HCT116 (cell line): ENCODE data around the gene SETDB1. TPM values are rescaled to one million over a fixed set of nuclear protein-coding genes. Genes with fewer than 3 reads are reported as not detected.

Experiments used
- ATAC-seq: fragments of 200-7000 bp; cut with Tn5 transposase; 2 replicates; pipeline ENCODE4 v1.9.1; 2020; ENCODE audit warnings: mild to moderate bottlenecking, moderate library complexity
- BruUV-seq: library from RNA; stranded (reverse); fragments of 400-500 nt; replicated peaks from 2 replicates; lab custom pipeline; 2021; lab: Mats Ljungman, UMichigan
- CTCF ChIA-PET: fragments of 300-600 bp; sonication (Branson Sonifier 250); formaldehyde crosslinking; loops from one replicate; lab custom pipeline; 2021; ENCODE audit warnings: antibody characterized with exemption; lab: Charles Lee
- POLR2A ChIA-PET: fragments of 300-600, 350-600 bp; sonication (Branson Sonifier 250); formaldehyde crosslinking; loops from one replicate; lab custom pipeline; 2021; ENCODE audit warnings: antibody characterized with exemption; lab: Charles Lee
- RAD21 ChIA-PET, 2 experiments: fragments of 300-600 bp; sonication (Branson Sonifier 250); formaldehyde crosslinking; loops; one replicate each; lab custom pipeline; 2023; ENCODE audit warnings: low total read pairs in 2 of 2; ENCODE audit not compliant: uncharacterized antibody in 2 of 2, unreplicated experiment in 2 of 2, low non-redundant PET in 1 of 2; lab: Charles Lee
- DNase-seq: peaks from one replicate; pipeline ENCODE4 v3.0.0-alpha.2; 2010; ENCODE audit warnings: low read depth, low spot score
- H2AFZ ChIP-seq: fragments of 200-600 bp; shearing (Covaris generic), sonication (generic); 2 replicates; pipeline ENCODE4 v1.6.1; 2017; ENCODE audit warnings: low read depth, mixed run types, mixed read lengths, antibody characterized with exemption, low read length; ENCODE audit not compliant: poor library complexity, severe bottlenecking
- H3K27ac ChIP-seq: 2 replicates; pipeline ENCODE4 v1.5.1; 2012; ENCODE audit warnings: low read depth, low read length
- H3K27me3 ChIP-seq: fragments of 200-600 bp; sonication (generic); 2 replicates; pipeline ENCODE4 v1.6.1; 2016; ENCODE audit warnings: mixed run types, low read length, mixed read lengths; ENCODE audit not compliant: insufficient read depth
- H3K36me3 ChIP-seq, 2 experiments: fragments of 200-500 bp in 1 of 2; fragments of 200-600 bp in 1 of 2; sonication (Bioruptor generic) in 1 of 2; sonication (generic) in 1 of 2; 2 replicates each; pipeline versions ENCODE4 v1.5.1 to v1.6.1; 2014 to 2016; ENCODE audit warnings: low read length in 2 of 2, inconsistent platforms in 1 of 2, mixed read lengths in 1 of 2, mixed run types in 1 of 2; ENCODE audit not compliant: insufficient read depth in 2 of 2, control insufficient read depth in 1 of 2
- H3K4me1 ChIP-seq, 2 experiments: fragments of 200-600 bp in 1 of 2; sonication (generic) in 1 of 2; 2 replicates each; pipeline versions ENCODE4 v1.5.1 to v1.6.1; 2012 to 2017; ENCODE audit warnings: low read length in 2 of 2, inconsistent platforms in 1 of 2, mild to moderate bottlenecking in 1 of 2, mixed read lengths in 1 of 2, mixed run types in 1 of 2, moderate library complexity in 1 of 2; ENCODE audit not compliant: insufficient read depth in 2 of 2, control insufficient read depth in 1 of 2
- H3K4me2 ChIP-seq: fragments of 200-600 bp; sonication (generic); 2 replicates; pipeline ENCODE4 v1.6.1; 2017; ENCODE audit warnings: mixed run types, low read length, mixed read lengths
- H3K4me3 ChIP-seq, 2 experiments: fragments of 200-600 bp in 1 of 2; sonication (generic) in 1 of 2; replicated peaks in 1 of 2; 2 replicates each; pipeline ENCODE4 v1.5.1; 2011 to 2016; ENCODE audit warnings: low read length in 2 of 2, control low read depth in 1 of 2, low read depth in 1 of 2, mild to moderate bottlenecking in 1 of 2, mixed read lengths in 1 of 2, mixed run types in 1 of 2
- H3K79me2 ChIP-seq: fragments of 200-600 bp; sonication (generic); 2 replicates; pipeline ENCODE4 v1.6.1; 2017; ENCODE audit warnings: mild to moderate bottlenecking, mixed run types, low read length, moderate library complexity, mixed read lengths; ENCODE audit not compliant: insufficient read depth
- H3K9ac ChIP-seq: fragments of 200-600 bp; sonication (generic); 2 replicates; pipeline ENCODE4 v1.6.1; 2016; ENCODE audit warnings: low read length, mixed read lengths
- H3K9me2 ChIP-seq: fragments of 200-600 bp; sonication (generic), shearing (Covaris generic); 2 replicates; pipeline ENCODE4 v1.6.1; 2017; ENCODE audit warnings: mixed run types, mild to moderate bottlenecking, moderate library complexity; ENCODE audit not compliant: insufficient read depth
- H3K9me3 ChIP-seq, 2 experiments: fragments of 200-500 bp in 1 of 2; fragments of 200-600 bp in 1 of 2; sonication (Bioruptor generic) in 1 of 2; sonication (generic) in 1 of 2; 2 replicates each; pipeline ENCODE4 v1.6.1; 2014 to 2017; ENCODE audit warnings: low read length in 2 of 2, mixed read lengths in 2 of 2, inconsistent platforms in 1 of 2, low read depth in 1 of 2, mild to moderate bottlenecking in 1 of 2, mixed run types in 1 of 2, moderate library complexity in 1 of 2; ENCODE audit not compliant: control insufficient read depth in 1 of 2, insufficient read depth in 1 of 2
- H4K20me1 ChIP-seq: fragments of 200-600 bp; sonication (generic), shearing (Covaris generic); 2 replicates; pipeline ENCODE4 v1.6.1; 2017; ENCODE audit warnings: mixed run types, mild to moderate bottlenecking, moderate library complexity; ENCODE audit not compliant: insufficient read depth
- CBX3 ChIP-seq: IDR thresholded peaks from 2 replicates; pipeline ENCODE4 v1.6.1; 2012; ENCODE audit warnings: low read depth
- CEBPB ChIP-seq: IDR thresholded peaks from 2 replicates; pipeline ENCODE4 v1.6.1; 2012; ENCODE audit warnings: low read depth
- EGR1 ChIP-seq: IDR thresholded peaks from 2 replicates; pipeline ENCODE4 v1.6.1; 2012; ENCODE audit warnings: low read depth
- ELF1 ChIP-seq: IDR thresholded peaks from 2 replicates; pipeline ENCODE4 v1.6.1; 2012; ENCODE audit warnings: low read depth, borderline replicate concordance
- EZH2 ChIP-seq: fragments of 200-600 bp; sonication (generic); IDR thresholded peaks from 2 replicates; pipeline ENCODE4 v1.6.1; 2017; ENCODE audit warnings: antibody characterized with exemption, mixed run types
- EZH2phosphoT487 ChIP-seq: fragments of 200-600 bp; IDR thresholded peaks from 2 replicates; pipeline ENCODE4 v1.6.1; 2018; ENCODE audit warnings: antibody characterized with exemption, borderline replicate concordance
- FOSL1 ChIP-seq: IDR thresholded peaks from 2 replicates; pipeline ENCODE4 v1.6.1; 2012; ENCODE audit warnings: low read depth
- JUND ChIP-seq: IDR thresholded peaks from 2 replicates; pipeline ENCODE4 v1.6.1; 2012
- MAX ChIP-seq: IDR thresholded peaks from 2 replicates; pipeline ENCODE4 v1.6.1; 2012
- POLR2A ChIP-seq: IDR thresholded peaks from 2 replicates; pipeline ENCODE4 v1.7.0; 2011; ENCODE audit warnings: borderline replicate concordance; ENCODE audit not compliant: insufficient read depth, insufficient read length; ENCODE audit errors: extremely low read depth
- POLR2AphosphoS5 ChIP-seq: IDR thresholded peaks from 2 replicates; pipeline ENCODE4 v1.6.1; 2011; ENCODE audit warnings: mild to moderate bottlenecking, low read depth, low read length, moderate library complexity
- SIN3A ChIP-seq: IDR thresholded peaks from 2 replicates; pipeline ENCODE4 v1.6.1; 2012; ENCODE audit warnings: low read depth
- SP1 ChIP-seq: IDR thresholded peaks from 2 replicates; pipeline ENCODE4 v1.6.1; 2012; ENCODE audit warnings: low read depth
- SRF ChIP-seq: IDR thresholded peaks from 2 replicates; pipeline ENCODE4 v1.6.1; 2012; ENCODE audit warnings: low read depth
- YY1 ChIP-seq: IDR thresholded peaks from 2 replicates; pipeline ENCODE4 v1.6.1; 2011; ENCODE audit warnings: low read length, low read depth, moderate library complexity, mild to moderate bottlenecking; ENCODE audit not compliant: insufficient replicate concordance; ENCODE audit errors: extremely low read depth
- ZFX ChIP-seq: fragments of 450-650 bp; IDR thresholded peaks from 2 replicates; pipeline ENCODE4 v1.6.1; 2017
- ZNF274 ChIP-seq: fragments of 200-500 bp; sonication (Bioruptor generic); IDR thresholded peaks from 2 replicates; pipeline ENCODE4 v1.6.1; 2014; ENCODE audit warnings: mild to moderate bottlenecking, low read depth, low read length, inconsistent platforms
- intact Hi-C: fragments of 100-400 bp; cut with micrococcal nuclease; formaldehyde crosslinking; loops from 2 replicates; pipeline ENCODE4 v1.10.0; 2022
- total RNA-seq: library from RNA; stranded (reverse); gene quantifications from one replicate; pipeline ENCODE4 v1.2.1, GENCODE V29; 2021; ENCODE audit not compliant: unreplicated experiment
- TF ChIP-seq, protein P1 (sequence below): IDR thresholded peaks from 2 replicates; pipeline ENCODE4 v1.6.1; 2012
- TF ChIP-seq, protein P2 (sequence below), 3 experiments: fragments of 200-600 bp in 1 of 3; sonication (generic) in 1 of 3; IDR thresholded peaks in 2 of 3; conservative IDR thresholded peaks in 1 of 3; 2 replicates each; pipeline ENCODE4 v1.5.1; 2012 to 2017; ENCODE audit warnings: low read depth in 2 of 3, low read length in 2 of 3, antibody characterized with exemption in 1 of 3, borderline replicate concordance in 1 of 3, control low read depth in 1 of 3, mild to moderate bottlenecking in 1 of 3, mixed read lengths in 1 of 3, mixed run types in 1 of 3, moderate library complexity in 1 of 3; ENCODE audit not compliant: insufficient read depth in 1 of 3
- TF ChIP-seq, protein P3 (sequence below): IDR thresholded peaks from 2 replicates; pipeline ENCODE4 v1.6.1; 2012; ENCODE audit warnings: low read depth

Gene SETDB1
- total RNA-seq, 1 experiment from 2014 or later: 54.3 TPM

GRCh38 chr1:150971583-150972416 is 45.6 kb downstream of the SETDB1 start:
- ChIA-PET CTCF (no interaction called here), RAD21 (no interaction called here), POLR2A (no interaction called here)
- no peak for ATAC-seq
- H3K4me3 ChIP-seq: no peak overlapping the region
- peaks cover 35 to 47% of the 10 kb centered on the region in 2 experiments for H3K4me1 ChIP-seq
- H3K27ac ChIP-seq: peak overlapping the region; percentile 27; the same call in 1 of the 2 replicates
- peak overlapping the region; percentile 92; the same call in 1 of the 2 replicates for H3K9ac ChIP-seq
- H3K79me2 ChIP-seq: peaks cover 63% of the 10 kb centered on the region
- TF ChIP-seq EZH2phosphoT487 (no peak), SP1 (no peak), EGR1 (no peak), ZNF274 (no peak), ZFX (no peak), SIN3A (no peak), ELF1 (no peak), MAX (no peak), EZH2 (no peak), CBX3 (no peak), POLR2A (no peak), YY1 (no peak), JUND (no peak), SRF (no peak), CEBPB (no peak), FOSL1 (no peak), POLR2AphosphoS5 (no peak)
- TF ChIP-seq, protein P1, sequence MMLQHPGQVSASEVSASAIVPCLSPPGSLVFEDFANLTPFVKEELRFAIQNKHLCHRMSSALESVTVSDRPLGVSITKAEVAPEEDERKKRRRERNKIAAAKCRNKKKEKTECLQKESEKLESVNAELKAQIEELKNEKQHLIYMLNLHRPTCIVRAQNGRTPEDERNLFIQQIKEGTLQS: no peak
- TF ChIP-seq, protein P2, sequence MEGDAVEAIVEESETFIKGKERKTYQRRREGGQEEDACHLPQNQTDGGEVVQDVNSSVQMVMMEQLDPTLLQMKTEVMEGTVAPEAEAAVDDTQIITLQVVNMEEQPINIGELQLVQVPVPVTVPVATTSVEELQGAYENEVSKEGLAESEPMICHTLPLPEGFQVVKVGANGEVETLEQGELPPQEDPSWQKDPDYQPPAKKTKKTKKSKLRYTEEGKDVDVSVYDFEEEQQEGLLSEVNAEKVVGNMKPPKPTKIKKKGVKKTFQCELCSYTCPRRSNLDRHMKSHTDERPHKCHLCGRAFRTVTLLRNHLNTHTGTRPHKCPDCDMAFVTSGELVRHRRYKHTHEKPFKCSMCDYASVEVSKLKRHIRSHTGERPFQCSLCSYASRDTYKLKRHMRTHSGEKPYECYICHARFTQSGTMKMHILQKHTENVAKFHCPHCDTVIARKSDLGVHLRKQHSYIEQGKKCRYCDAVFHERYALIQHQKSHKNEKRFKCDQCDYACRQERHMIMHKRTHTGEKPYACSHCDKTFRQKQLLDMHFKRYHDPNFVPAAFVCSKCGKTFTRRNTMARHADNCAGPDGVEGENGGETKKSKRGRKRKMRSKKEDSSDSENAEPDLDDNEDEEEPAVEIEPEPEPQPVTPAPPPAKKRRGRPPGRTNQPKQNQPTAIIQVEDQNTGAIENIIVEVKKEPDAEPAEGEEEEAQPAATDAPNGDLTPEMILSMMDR (IDR thresholded peaks at IDR 0.05 in 2 of 3, conservative IDR thresholded peaks at IDR 0.05 in 1 of 3; ENCODE audit: borderline replicate concordance in 1 of 3, insufficient read depth in 1 of 3, low read depth in 2 of 3, low read length in 2 of 3): no peak
- TF ChIP-seq, protein P3, sequence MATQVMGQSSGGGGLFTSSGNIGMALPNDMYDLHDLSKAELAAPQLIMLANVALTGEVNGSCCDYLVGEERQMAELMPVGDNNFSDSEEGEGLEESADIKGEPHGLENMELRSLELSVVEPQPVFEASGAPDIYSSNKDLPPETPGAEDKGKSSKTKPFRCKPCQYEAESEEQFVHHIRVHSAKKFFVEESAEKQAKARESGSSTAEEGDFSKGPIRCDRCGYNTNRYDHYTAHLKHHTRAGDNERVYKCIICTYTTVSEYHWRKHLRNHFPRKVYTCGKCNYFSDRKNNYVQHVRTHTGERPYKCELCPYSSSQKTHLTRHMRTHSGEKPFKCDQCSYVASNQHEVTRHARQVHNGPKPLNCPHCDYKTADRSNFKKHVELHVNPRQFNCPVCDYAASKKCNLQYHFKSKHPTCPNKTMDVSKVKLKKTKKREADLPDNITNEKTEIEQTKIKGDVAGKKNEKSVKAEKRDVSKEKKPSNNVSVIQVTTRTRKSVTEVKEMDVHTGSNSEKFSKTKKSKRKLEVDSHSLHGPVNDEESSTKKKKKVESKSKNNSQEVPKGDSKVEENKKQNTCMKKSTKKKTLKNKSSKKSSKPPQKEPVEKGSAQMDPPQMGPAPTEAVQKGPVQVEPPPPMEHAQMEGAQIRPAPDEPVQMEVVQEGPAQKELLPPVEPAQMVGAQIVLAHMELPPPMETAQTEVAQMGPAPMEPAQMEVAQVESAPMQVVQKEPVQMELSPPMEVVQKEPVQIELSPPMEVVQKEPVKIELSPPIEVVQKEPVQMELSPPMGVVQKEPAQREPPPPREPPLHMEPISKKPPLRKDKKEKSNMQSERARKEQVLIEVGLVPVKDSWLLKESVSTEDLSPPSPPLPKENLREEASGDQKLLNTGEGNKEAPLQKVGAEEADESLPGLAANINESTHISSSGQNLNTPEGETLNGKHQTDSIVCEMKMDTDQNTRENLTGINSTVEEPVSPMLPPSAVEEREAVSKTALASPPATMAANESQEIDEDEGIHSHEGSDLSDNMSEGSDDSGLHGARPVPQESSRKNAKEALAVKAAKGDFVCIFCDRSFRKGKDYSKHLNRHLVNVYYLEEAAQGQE: no peak
- no peaks in the 10 kb centered on the region for H3K9me3 ChIP-seq
- peak overlapping the region; percentile 89 for H3K4me2 ChIP-seq
- H3K9me2 ChIP-seq: no peaks in the 10 kb centered on the region
- no peak overlapping the region for H2AFZ ChIP-seq
- 0 out of 2 replicates have a peak, but pooled peaks cover 4% of the 10 kb centered on the region for H4K20me1 ChIP-seq
- no peaks in the 10 kb centered on the region for H3K27me3 ChIP-seq
- H3K36me3 ChIP-seq: peaks cover 10 to 24% of the 10 kb centered on the region in 2 experiments
- intact Hi-C loops: no loop called here
- no TSS peak for BruUV-seq
- DNase-seq: no peak
